Fibroblast of lung (primary cell): ENCODE data around the gene MROH8. TPM values are rescaled to one million over a fixed set of nuclear protein-coding genes. Genes with fewer than 3 reads are reported as not detected.

Source experiments
- DNase-seq, 2 donors: peaks; one replicate each; pipeline versions ENCODE4 v3.0.0 to v3.0.0-alpha.2; 2010; ENCODE audit warnings: low read depth in 2 of 2
- H2AFZ ChIP-seq: 2 replicates; pipeline ENCODE4 v1.5.1; 2012; ENCODE audit warnings: low read length, control low read depth, inconsistent platforms
- H3K27ac ChIP-seq: 2 replicates; pipeline ENCODE4 v1.5.1; 2011; ENCODE audit warnings: low read length, control low read depth; ENCODE audit not compliant: insufficient read depth
- H3K27me3 ChIP-seq: 2 replicates; pipeline ENCODE4 v1.5.1; 2011; ENCODE audit warnings: mild to moderate bottlenecking, low read length; ENCODE audit not compliant: control insufficient read depth, insufficient read depth
- H3K36me3 ChIP-seq: 2 replicates; pipeline ENCODE4 v1.5.1; 2011; ENCODE audit warnings: low read length; ENCODE audit not compliant: control insufficient read depth, insufficient read depth
- H3K4me1 ChIP-seq: 2 replicates; pipeline ENCODE4 v1.5.1; 2011; ENCODE audit warnings: low read length; ENCODE audit not compliant: control insufficient read depth, insufficient read depth; ENCODE audit errors: extremely low read depth
- H3K4me2 ChIP-seq: 2 replicates; pipeline ENCODE4 v1.5.1; 2011; ENCODE audit warnings: low read length, control low read depth; ENCODE audit not compliant: insufficient read depth; ENCODE audit errors: extremely low read depth
- H3K4me3 ChIP-seq, 4 experiments: fragments of 200-600 bp in 1 of 4; sonication (generic) in 1 of 4; replicated peaks in 1 of 4; 2 replicates each; pipeline ENCODE4 v1.5.1; 2011 to 2016; ENCODE audit warnings: low read length in 4 of 4, low read depth in 3 of 4, mild to moderate bottlenecking in 3 of 4, control low read depth in 2 of 4, inconsistent platforms in 1 of 4, mixed read lengths in 1 of 4; ENCODE audit not compliant: insufficient read depth in 1 of 4; ENCODE audit errors: control extremely low read depth in 1 of 4
- H3K79me2 ChIP-seq: 2 replicates; pipeline ENCODE4 v1.5.1; 2012; ENCODE audit warnings: mild to moderate bottlenecking, low read length, inconsistent platforms; ENCODE audit not compliant: control insufficient read depth, insufficient read depth
- H3K9ac ChIP-seq: 2 replicates; pipeline ENCODE4 v1.5.1; 2011; ENCODE audit warnings: mild to moderate bottlenecking, low read length, control low read depth; ENCODE audit not compliant: insufficient read depth
- H3K9me3 ChIP-seq: 2 replicates; pipeline ENCODE4 v1.5.1; 2012; ENCODE audit warnings: low read depth, low read length; ENCODE audit not compliant: control insufficient read depth, insufficient read depth
- H4K20me1 ChIP-seq: 2 replicates; pipeline ENCODE4 v1.5.1; 2011; ENCODE audit warnings: low read length; ENCODE audit not compliant: control insufficient read depth, insufficient read depth; ENCODE audit errors: extremely low read depth
- EZH2 ChIP-seq: IDR thresholded peaks from 2 replicates; pipeline ENCODE4 v1.5.1; 2012; ENCODE audit warnings: low read length, control low read depth, mild to moderate bottlenecking; ENCODE audit errors: missing control alignments
- polyA plus RNA-seq, 2 donors: library from polyadenylated mRNA; depleted of rRNA in 1 of 2; stranded (reverse) in 1 of 2; unstranded in 1 of 2; fragments of >200 nt; gene quantifications; 2 replicates each; pipeline ENCODE4 v1.2.1, GENCODE V29; 2011 to 2012; ENCODE audit warnings: missing spikeins in 1 of 2
- total RNA-seq: library from RNA; depleted of rRNA; stranded (reverse); fragments of >200 nt; gene quantifications from 2 replicates; pipeline ENCODE4 v1.2.1, GENCODE V29; 2014
- TF ChIP-seq, protein P1 (sequence below), 2 donors: IDR thresholded peaks in 1 of 2; conservative IDR thresholded peaks in 1 of 2; 1 replicate in 1 of 2; 2 replicates in 1 of 2; pipeline ENCODE4 v1.5.1; 2011 to 2012; ENCODE audit warnings: low read length in 2 of 2, control low read depth in 1 of 2, inconsistent platforms in 1 of 2, low read depth in 1 of 2, mild to moderate bottlenecking in 1 of 2

The MROH8 gene
- total and polyA plus RNA-seq, 2 donors (not counting 1 experiment from before 2014, with no cell fraction given), result 1.2 to 2.9 TPM

DNA sequence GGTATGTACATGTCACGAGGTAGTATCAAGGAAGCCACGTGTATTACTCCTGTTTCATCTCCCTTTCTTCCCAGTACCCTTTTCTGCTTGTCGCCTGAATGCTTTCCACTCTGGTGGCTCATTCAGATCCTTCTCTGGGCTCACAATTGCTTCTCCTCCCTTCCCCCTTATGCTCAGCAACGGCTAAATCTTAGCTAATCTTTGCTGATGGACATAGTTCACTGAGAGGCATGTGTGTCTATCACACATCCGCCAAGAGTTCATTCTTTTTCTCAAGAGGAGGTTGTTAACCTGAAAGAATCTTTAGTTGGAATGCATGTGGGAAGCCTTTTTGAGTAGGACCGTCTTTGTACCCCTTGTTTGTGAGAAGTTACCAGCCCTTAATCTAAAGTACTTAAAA, 25.8 kb upstream of the MROH8 start:
- Histone ChIP-seq H3K9me3 (no peaks in the 10 kb centered on the region), H3K4me2 (no peak overlapping the region), H3K4me1 (peaks cover 7% of the 10 kb centered on the region), H3K9ac (no peak overlapping the region), H3K79me2 (peaks cover 6% of the 10 kb centered on the region), H4K20me1 (no peaks in the 10 kb centered on the region), H3K27ac (no peak overlapping the region), H2AFZ (no peak overlapping the region), H3K4me3 (no peak overlapping the region), H3K27me3 (no peaks in the 10 kb centered on the region), H3K36me3 (peaks cover 8% of the 10 kb centered on the region)
- DNase-seq, result peak in 1 of 2 donors; percentile 27
- TF ChIP-seq EZH2, result no peak
- TF ChIP-seq, protein P1, sequence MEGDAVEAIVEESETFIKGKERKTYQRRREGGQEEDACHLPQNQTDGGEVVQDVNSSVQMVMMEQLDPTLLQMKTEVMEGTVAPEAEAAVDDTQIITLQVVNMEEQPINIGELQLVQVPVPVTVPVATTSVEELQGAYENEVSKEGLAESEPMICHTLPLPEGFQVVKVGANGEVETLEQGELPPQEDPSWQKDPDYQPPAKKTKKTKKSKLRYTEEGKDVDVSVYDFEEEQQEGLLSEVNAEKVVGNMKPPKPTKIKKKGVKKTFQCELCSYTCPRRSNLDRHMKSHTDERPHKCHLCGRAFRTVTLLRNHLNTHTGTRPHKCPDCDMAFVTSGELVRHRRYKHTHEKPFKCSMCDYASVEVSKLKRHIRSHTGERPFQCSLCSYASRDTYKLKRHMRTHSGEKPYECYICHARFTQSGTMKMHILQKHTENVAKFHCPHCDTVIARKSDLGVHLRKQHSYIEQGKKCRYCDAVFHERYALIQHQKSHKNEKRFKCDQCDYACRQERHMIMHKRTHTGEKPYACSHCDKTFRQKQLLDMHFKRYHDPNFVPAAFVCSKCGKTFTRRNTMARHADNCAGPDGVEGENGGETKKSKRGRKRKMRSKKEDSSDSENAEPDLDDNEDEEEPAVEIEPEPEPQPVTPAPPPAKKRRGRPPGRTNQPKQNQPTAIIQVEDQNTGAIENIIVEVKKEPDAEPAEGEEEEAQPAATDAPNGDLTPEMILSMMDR (conservative IDR thresholded peaks at IDR 0.05 in 1 of 2, IDR thresholded peaks at IDR 0.05 in 1 of 2; ENCODE audit: low read depth in 1 of 2, low read length in 2 of 2), result no peak

DNA sequence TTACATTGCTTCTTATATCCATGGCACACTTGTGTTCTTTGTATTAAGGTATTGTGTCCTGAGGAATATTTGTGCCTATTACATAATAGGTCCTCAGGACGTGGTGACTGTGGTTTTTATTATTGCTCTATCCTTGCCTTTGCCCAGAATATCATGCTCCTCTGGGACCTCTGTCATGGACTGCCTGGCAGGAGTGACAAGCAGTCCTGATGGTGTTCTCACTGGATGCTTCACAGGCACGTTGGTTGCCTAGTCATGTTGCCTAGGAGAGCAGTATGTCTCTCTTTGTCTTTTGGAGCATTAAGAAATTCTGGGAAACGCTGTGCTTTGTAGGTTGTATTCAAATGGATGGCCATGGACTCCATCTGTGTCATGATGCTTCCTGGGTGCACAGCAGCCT, 24.7 kb upstream of the MROH8 start:
- H3K4me1 ChIP-seq, result peaks cover 7% of the 10 kb centered on the region
- H3K79me2 ChIP-seq, result peaks cover 10% of the 10 kb centered on the region
- no peaks in the 10 kb centered on the region for H3K9me3 ChIP-seq
- no peak for DNase-seq
- no peaks in the 10 kb centered on the region for H3K27me3 ChIP-seq
- no peak overlapping the region for H3K27ac ChIP-seq
- TF ChIP-seq EZH2, result no peak
- TF ChIP-seq, protein P1 (conservative IDR thresholded peaks at IDR 0.05 in 1 of 2, IDR thresholded peaks at IDR 0.05 in 1 of 2; ENCODE audit: low read depth in 1 of 2, low read length in 2 of 2), result no peak
- no peak overlapping the region for H3K9ac ChIP-seq
- H3K4me2 ChIP-seq, result no peak overlapping the region
- no peaks in the 10 kb centered on the region for H4K20me1 ChIP-seq
- H3K36me3 ChIP-seq, result peaks cover 13% of the 10 kb centered on the region
- H2AFZ ChIP-seq, result no peak overlapping the region
- no peak overlapping the region for H3K4me3 ChIP-seq

DNA sequence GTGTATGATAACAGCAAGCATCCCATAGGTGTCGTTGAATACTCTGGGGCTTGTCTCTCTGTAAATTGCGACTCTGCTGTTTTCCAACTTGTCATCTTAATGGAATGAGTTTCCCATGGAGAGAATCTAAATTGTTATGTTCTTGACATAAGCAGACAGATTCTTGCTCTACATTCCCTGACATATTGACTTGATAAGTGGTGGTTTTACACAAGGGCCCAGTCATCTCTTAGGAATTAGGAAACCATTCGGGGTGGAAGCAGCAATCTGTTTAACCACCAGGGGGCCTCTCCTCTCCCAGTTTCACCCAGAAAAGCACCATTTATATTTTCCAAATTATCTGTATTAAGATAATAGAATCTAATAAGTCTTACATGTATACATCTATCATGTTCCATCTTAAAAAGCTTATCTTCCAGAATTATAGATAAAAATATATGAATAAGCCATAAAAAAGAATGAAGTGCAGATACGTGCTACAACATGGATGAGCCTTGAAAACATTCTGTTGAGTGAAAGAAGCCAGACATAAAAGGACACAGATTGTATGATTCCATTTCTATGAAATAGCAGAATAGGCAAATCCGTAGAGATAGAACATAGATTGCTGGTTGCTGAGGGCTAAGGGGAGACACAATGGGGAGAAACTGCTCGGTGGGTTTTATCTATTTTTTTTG, 23.1 kb upstream of the MROH8 start:
- no peaks in the 10 kb centered on the region for H3K27me3 ChIP-seq

More for the DNA sequence above, 23.1 kb upstream of the MROH8 start:
- Histone ChIP-seq H3K4me1 (peaks cover 7% of the 10 kb centered on the region), H3K9me3 (no peaks in the 10 kb centered on the region), H3K9ac (no peak overlapping the region), H3K36me3 (peaks cover 14% of the 10 kb centered on the region), H2AFZ (no peak overlapping the region), H3K79me2 (peaks cover 18% of the 10 kb centered on the region), H3K27ac (peak overlapping the region; percentile 59), H4K20me1 (no peaks in the 10 kb centered on the region), H3K4me2 (peak overlapping the region; percentile 65), H3K4me3 (peak overlapping the region in 2 of 4 experiments; percentile 2 to 32)
- peak; percentile 95 to 98 for DNase-seq
- TF ChIP-seq, protein P1 (conservative IDR thresholded peaks at IDR 0.05 in 1 of 2, IDR thresholded peaks at IDR 0.05 in 1 of 2; ENCODE audit: low read depth in 1 of 2, low read length in 2 of 2), result peak; percentile 81 to 87
- no peak for TF ChIP-seq EZH2
